Measurements from ENCODE around the gene LTBP2.
A peak's percentile ranks its signal among the peaks of the same experiment; 100 is the strongest.

LTBP2 gene

GRCh38 chr14:74610199-74610865, 1.7 kb downstream of the LTBP2 start:
- no peak for DNase-seq (ENCODE audit: low read depth)
- no peak for TF ChIP-seq CTCF (IDR thresholded peaks at IDR 0.05; ENCODE audit: control insufficient read depth, insufficient read depth, low read depth, low read length, missing control alignments)
- peak overlapping the region; percentile 76 for H3K4me3 ChIP-seq (ENCODE audit: control insufficient read depth, low read depth, low read length)

- H3K4me3 ChIP-seq (ENCODE audit: control insufficient read depth, low read depth, low read length), result peak overlapping the region; percentile 76
- no peak for TF ChIP-seq CTCF (IDR thresholded peaks at IDR 0.05; ENCODE audit: control insufficient read depth, insufficient read depth, low read depth, low read length, missing control alignments)
- no peak for DNase-seq (ENCODE audit: low read depth)
These were observed 2.3 kb downstream of the LTBP2 start for GRCh38 chr14:74609721-74610120.

- H3K4me3 ChIP-seq (ENCODE audit: control insufficient read depth, low read depth, low read length), result peak overlapping the region; percentile 76
- TF ChIP-seq CTCF (IDR thresholded peaks at IDR 0.05; ENCODE audit: control insufficient read depth, insufficient read depth, low read depth, low read length, missing control alignments), result peak; percentile 98
- no peak for DNase-seq (ENCODE audit: low read depth)
These were observed 3.0 kb downstream of the LTBP2 start for GRCh38 chr14:74608959-74609611.

- no peak for TF ChIP-seq CTCF (IDR thresholded peaks at IDR 0.05; ENCODE audit: control insufficient read depth, insufficient read depth, low read depth, low read length, missing control alignments)
- DNase-seq (ENCODE audit: low read depth), result no peak
- H3K4me3 ChIP-seq (ENCODE audit: control insufficient read depth, low read depth, low read length), result no peak overlapping the region
These were observed 5.3 kb downstream of the LTBP2 start for GRCh38 chr14:74606727-74607126.

GRCh38 chr14:74605531-74606223, 6.4 kb downstream of the LTBP2 start:
- no peak for DNase-seq (ENCODE audit: low read depth)
- no peak for TF ChIP-seq CTCF (IDR thresholded peaks at IDR 0.05; ENCODE audit: control insufficient read depth, insufficient read depth, low read depth, low read length, missing control alignments)

GRCh38 chr14:74604911-74605310, 7.1 kb downstream of the LTBP2 start:
- no peak for DNase-seq (ENCODE audit: low read depth)
- no peak for TF ChIP-seq CTCF (IDR thresholded peaks at IDR 0.05; ENCODE audit: control insufficient read depth, insufficient read depth, low read depth, low read length, missing control alignments)

More at GRCh38 chr14:74605531-74606223, 6.4 kb downstream of the LTBP2 start:
- no peak overlapping the region for H3K4me3 ChIP-seq (ENCODE audit: control insufficient read depth, low read depth, low read length)

More at GRCh38 chr14:74604911-74605310, 7.1 kb downstream of the LTBP2 start:
- no peak overlapping the region for H3K4me3 ChIP-seq (ENCODE audit: control insufficient read depth, low read depth, low read length)
